Measurements from ENCODE around the gene ASPHD2. TPM values are rescaled to one million over a fixed set of nuclear protein-coding genes. Genes with fewer than 3 reads are reported as not detected.

The ASPHD2 gene
- total and polyA plus RNA-seq, 11 donors: 0.07 to 1.5 (median 0.14) TPM; not detected in 2

GRCh38 chr22:26452236-26453016 is 23.4 kb downstream of the ASPHD2 start:
- H3K27me3 ChIP-seq: no peaks in the 10 kb centered on the region
- H3K9me3 ChIP-seq: no peaks in the 10 kb centered on the region
- peaks cover 3 to 62% (median 54%) of the 10 kb centered on the region in 9 donors for H3K36me3 ChIP-seq
- peaks cover 0 to 8% (median 0%) of the 10 kb centered on the region in 12 donors for H3K4me1 ChIP-seq
- no peak for TF ChIP-seq POLR2A (IDR thresholded peaks at IDR 0.05)
- no peak for TF ChIP-seq CTCF (IDR thresholded peaks at IDR 0.05)
- intact Hi-C loops (cut with DNase I): loop anchor here in 1 of 10 donors (10.0 kb wide), 1 partner anchor 48 kb away; no protein-coding TSS in a partner anchor
- no peak overlapping the region for H3K27ac ChIP-seq
- no peak overlapping the region for H3K4me3 ChIP-seq
- ATAC-seq (no peak), DNase-seq (no peak)
- 92 to 94% (median 93%) methylated on average over 22 to 23 of the region's 23 CpGs for WGBS, 4 donors

DNA sequence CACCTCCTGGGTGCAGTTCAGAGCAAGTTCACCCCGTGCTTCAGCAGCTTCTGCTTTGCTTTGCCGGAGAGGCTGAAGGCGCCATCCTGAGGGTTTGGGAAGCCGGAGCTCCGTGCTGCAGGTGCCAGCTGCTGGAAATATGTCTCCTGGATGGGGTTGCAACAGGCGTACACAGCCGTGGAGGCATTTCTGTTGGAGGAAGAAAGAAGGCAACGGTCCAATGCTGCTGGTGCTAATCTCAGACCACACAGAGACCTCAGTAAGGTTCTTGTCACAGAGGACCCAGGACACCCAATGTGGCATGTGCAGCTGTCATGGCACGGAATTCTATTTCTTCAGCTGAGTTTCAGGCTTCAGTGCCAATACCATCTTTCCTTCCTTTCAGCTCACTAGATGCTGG is 24.2 kb downstream of the ASPHD2 start:
- intact Hi-C loops (cut with DNase I): loop anchor here in 1 of 10 donors (10.0 kb wide), 1 partner anchor 48 kb away; no protein-coding TSS in a partner anchor
- DNase-seq: peak in 1 of 5 donors; percentile 4
- H3K9me3 ChIP-seq: no peaks in the 10 kb centered on the region
- no peaks in the 10 kb centered on the region for H3K27me3 ChIP-seq
- H3K36me3 ChIP-seq: peaks cover 3 to 70% (median 62%) of the 10 kb centered on the region in 9 donors
- 93 to 97% (median 94%) methylated on average over 9 of the region's 9 CpGs for WGBS, 4 donors
- peaks cover 0 to 8% (median 0%) of the 10 kb centered on the region in 12 donors for H3K4me1 ChIP-seq
- no peak for TF ChIP-seq POLR2A (IDR thresholded peaks at IDR 0.05)
- no peak for TF ChIP-seq CTCF (IDR thresholded peaks at IDR 0.05)
- H3K27ac ChIP-seq: no peak overlapping the region
- no peak overlapping the region for H3K4me3 ChIP-seq
- ATAC-seq: no peak

DNA sequence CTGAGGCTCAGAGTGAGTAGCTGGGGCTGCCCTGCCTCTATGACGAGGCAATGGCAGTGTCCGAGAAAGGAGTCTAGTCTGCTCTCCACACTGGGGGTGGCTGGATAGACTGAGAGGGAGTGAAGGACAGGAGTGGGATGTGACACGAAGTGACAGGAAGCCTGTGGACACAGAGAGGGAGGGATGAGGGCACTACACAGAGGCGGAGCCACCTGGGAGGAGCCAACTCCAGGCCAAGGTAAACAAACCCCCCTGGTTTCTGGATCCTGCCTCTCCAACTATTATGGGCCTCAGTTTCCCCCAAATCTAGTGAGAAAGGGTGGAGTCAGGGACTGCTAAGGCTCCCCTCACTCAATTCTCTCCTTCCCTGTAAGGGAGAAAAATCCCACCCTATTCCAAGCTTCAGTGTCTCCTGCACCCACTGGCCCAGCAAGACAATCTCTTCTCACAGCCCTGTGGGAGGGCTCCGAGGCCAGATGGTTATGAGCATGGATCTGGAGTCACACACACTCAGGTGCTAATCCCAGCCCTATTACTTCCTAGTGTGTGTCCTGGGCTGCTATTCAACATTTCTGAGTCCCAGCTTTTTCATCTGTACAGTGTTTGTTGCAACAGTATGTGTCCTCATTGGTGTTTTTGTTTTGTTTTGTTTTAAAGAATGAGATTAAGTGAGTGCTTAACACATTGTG is 24.9 kb downstream of the ASPHD2 start:
- Histone ChIP-seq H3K27ac (no peak overlapping the region), H3K36me3 (peaks cover 3 to 76% (median 66%) of the 10 kb centered on the region in 9 donors), H3K4me1 (peaks cover 0 to under 1% (median 0%) of the 10 kb centered on the region in 12 donors), H3K9me3 (no peaks in the 10 kb centered on the region), H3K27me3 (no peaks in the 10 kb centered on the region), H3K4me3 (no peak overlapping the region)
- intact Hi-C loops (cut with DNase I): loop anchor here in 1 of 10 donors (10.0 kb wide), 1 partner anchor 49 kb away; no protein-coding TSS in a partner anchor
- DNase-seq (peak in 1 of 5 donors; percentile 9), ATAC-seq (no peak)
- WGBS, 4 donors: 77 to 89% (median 85%) methylated on average over 5 of the region's 5 CpGs
- TF ChIP-seq POLR2A (IDR thresholded peaks at IDR 0.05) (no peak), CTCF (IDR thresholded peaks at IDR 0.05) (no peak)
